Activated naive CD8-positive, alpha-beta T cell treated with anti-CD3 and anti-CD28 coated beads for 36 hours (primary cell): ENCODE results near the gene CSF1. TPM values are rescaled to one million over a fixed set of nuclear protein-coding genes. Genes with fewer than 3 reads are reported as not detected.

ENCODE experiments used
- DNase-seq: peaks from one replicate; pipeline ENCODE4 v3.0.0; 2021
- H3K27ac Mint-ChIP-seq: one replicate; pipeline ENCODE4 v1.8.0; 2022; ENCODE audit warnings: mild to moderate bottlenecking, moderate library complexity, mixed read lengths
- H3K27me3 Mint-ChIP-seq: one replicate; pipeline ENCODE4 v1.8.0; 2022; ENCODE audit warnings: mild to moderate bottlenecking, mixed read lengths
- H3K36me3 Mint-ChIP-seq: one replicate; pipeline ENCODE4 v1.8.0; 2021; ENCODE audit warnings: mild to moderate bottlenecking, mixed read lengths
- H3K4me1 Mint-ChIP-seq: one replicate; pipeline ENCODE4 v1.8.0; 2021; ENCODE audit warnings: mixed read lengths
- H3K4me3 Mint-ChIP-seq: one replicate; pipeline ENCODE4 v1.8.0; 2022; ENCODE audit warnings: mild to moderate bottlenecking, moderate library complexity, mixed read lengths
- H3K9me3 Mint-ChIP-seq: one replicate; pipeline ENCODE4 v1.8.0; 2022; ENCODE audit warnings: mixed read lengths
- total RNA-seq, 2 experiments: library from RNA; stranded (reverse); gene quantifications; one replicate each; pipeline ENCODE4 v1.2.3, GENCODE V29; 2021

CSF1 gene
- total RNA-seq, 2 experiments from 2014 or later, result 21.2 to 24.9 TPM

- H3K27ac Mint-ChIP-seq, result no peak overlapping the region
- H3K27me3 Mint-ChIP-seq, result no peaks in the 10 kb centered on the region
- no peaks in the 10 kb centered on the region for H3K36me3 Mint-ChIP-seq
- H3K9me3 Mint-ChIP-seq, result no peaks in the 10 kb centered on the region
- H3K4me3 Mint-ChIP-seq, result no peak overlapping the region
- no peak for DNase-seq
- peaks cover 35% of the 10 kb centered on the region for H3K4me1 Mint-ChIP-seq
These were observed 18.7 kb upstream of the CSF1 start for GRCh38 chr1:109891930-109892329.

GRCh38 chr1:109892561-109893368, 17.9 kb upstream of the CSF1 start:
- peaks cover 35% of the 10 kb centered on the region for H3K4me1 Mint-ChIP-seq
- H3K27ac Mint-ChIP-seq, result no peak overlapping the region
- no peaks in the 10 kb centered on the region for H3K9me3 Mint-ChIP-seq
- no peak for DNase-seq
- no peaks in the 10 kb centered on the region for H3K27me3 Mint-ChIP-seq
- no peaks in the 10 kb centered on the region for H3K36me3 Mint-ChIP-seq
- no peak overlapping the region for H3K4me3 Mint-ChIP-seq

- H3K4me1 Mint-ChIP-seq, result peaks cover 35% of the 10 kb centered on the region
- H3K27me3 Mint-ChIP-seq, result no peaks in the 10 kb centered on the region
- H3K9me3 Mint-ChIP-seq, result no peaks in the 10 kb centered on the region
- H3K4me3 Mint-ChIP-seq, result no peak overlapping the region
- no peak overlapping the region for H3K27ac Mint-ChIP-seq
- H3K36me3 Mint-ChIP-seq, result no peaks in the 10 kb centered on the region
- DNase-seq, result no peak
These were observed 17.0 kb upstream of the CSF1 start for GRCh38 chr1:109893532-109894171.

GRCh38 chr1:109894823-109895719, 15.6 kb upstream of the CSF1 start:
- no peak overlapping the region for H3K4me3 Mint-ChIP-seq
- no peak for DNase-seq
- H3K4me1 Mint-ChIP-seq, result peaks cover 27% of the 10 kb centered on the region
- H3K27ac Mint-ChIP-seq, result no peak overlapping the region
- no peaks in the 10 kb centered on the region for H3K9me3 Mint-ChIP-seq
- H3K36me3 Mint-ChIP-seq, result no peaks in the 10 kb centered on the region
- no peaks in the 10 kb centered on the region for H3K27me3 Mint-ChIP-seq

GRCh38 chr1:109895720-109896504, 14.7 kb upstream of the CSF1 start:
- H3K4me1 Mint-ChIP-seq, result peaks cover 20% of the 10 kb centered on the region
- no peak overlapping the region for H3K4me3 Mint-ChIP-seq
- H3K27me3 Mint-ChIP-seq, result no peaks in the 10 kb centered on the region
- no peaks in the 10 kb centered on the region for H3K36me3 Mint-ChIP-seq
- DNase-seq, result no peak
- peak overlapping the region; percentile 15 for H3K27ac Mint-ChIP-seq
- H3K9me3 Mint-ChIP-seq, result no peaks in the 10 kb centered on the region

GRCh38 chr1:109896681-109897080, 14.0 kb upstream of the CSF1 start:
- no peak overlapping the region for H3K27ac Mint-ChIP-seq
- H3K4me1 Mint-ChIP-seq, result peaks cover 19% of the 10 kb centered on the region
- no peaks in the 10 kb centered on the region for H3K9me3 Mint-ChIP-seq
- DNase-seq, result no peak
- no peak overlapping the region for H3K4me3 Mint-ChIP-seq
- no peaks in the 10 kb centered on the region for H3K27me3 Mint-ChIP-seq
- H3K36me3 Mint-ChIP-seq, result no peaks in the 10 kb centered on the region

- no peak for DNase-seq
- Mint-ChIP-seq H3K4me1 (peaks cover 16% of the 10 kb centered on the region), H3K4me3 (no peak overlapping the region), H3K27me3 (no peaks in the 10 kb centered on the region), H3K36me3 (no peaks in the 10 kb centered on the region), H3K27ac (no peak overlapping the region), H3K9me3 (no peaks in the 10 kb centered on the region)
These were observed 13.2 kb upstream of the CSF1 start for GRCh38 chr1:109897259-109897955.

GRCh38 chr1:109898842-109899241, 11.8 kb upstream of the CSF1 start:
- no peak overlapping the region for H3K27ac Mint-ChIP-seq
- H3K27me3 Mint-ChIP-seq, result no peaks in the 10 kb centered on the region
- H3K9me3 Mint-ChIP-seq, result no peaks in the 10 kb centered on the region
- peaks cover 15% of the 10 kb centered on the region for H3K4me1 Mint-ChIP-seq
- H3K4me3 Mint-ChIP-seq, result no peak overlapping the region
- no peaks in the 10 kb centered on the region for H3K36me3 Mint-ChIP-seq
- no peak for DNase-seq

- no peak overlapping the region for H3K27ac Mint-ChIP-seq
- H3K36me3 Mint-ChIP-seq, result peaks cover 4% of the 10 kb centered on the region
- no peaks in the 10 kb centered on the region for H3K27me3 Mint-ChIP-seq
- H3K4me1 Mint-ChIP-seq, result peaks cover 20% of the 10 kb centered on the region
- no peak overlapping the region for H3K4me3 Mint-ChIP-seq
- no peaks in the 10 kb centered on the region for H3K9me3 Mint-ChIP-seq
- no peak for DNase-seq
These were observed 9.5 kb upstream of the CSF1 start for GRCh38 chr1:109901141-109901523.

GRCh38 chr1:109901524-109902145, 9.0 kb upstream of the CSF1 start:
- no peak overlapping the region for H3K27ac Mint-ChIP-seq
- H3K36me3 Mint-ChIP-seq, result peaks cover 6% of the 10 kb centered on the region
- peaks cover 22% of the 10 kb centered on the region for H3K4me1 Mint-ChIP-seq
- H3K9me3 Mint-ChIP-seq, result peaks cover 2% of the 10 kb centered on the region
- DNase-seq, result no peak
- H3K27me3 Mint-ChIP-seq, result no peaks in the 10 kb centered on the region
- H3K4me3 Mint-ChIP-seq, result no peak overlapping the region

GRCh38 chr1:109902204-109902985, 8.3 kb upstream of the CSF1 start:
- Mint-ChIP-seq H3K9me3 (peaks cover 2% of the 10 kb centered on the region), H3K36me3 (peaks cover 7% of the 10 kb centered on the region), H3K4me3 (no peak overlapping the region), H3K27ac (peak overlapping the region; percentile 25), H3K4me1 (peaks cover 28% of the 10 kb centered on the region), H3K27me3 (no peaks in the 10 kb centered on the region)
- DNase-seq, result no peak

- Mint-ChIP-seq H3K4me3 (no peak overlapping the region), H3K36me3 (peaks cover 7% of the 10 kb centered on the region), H3K9me3 (peaks cover 2% of the 10 kb centered on the region), H3K27me3 (no peaks in the 10 kb centered on the region), H3K27ac (no peak overlapping the region), H3K4me1 (peaks cover 32% of the 10 kb centered on the region)
- no peak for DNase-seq
These were observed 7.2 kb upstream of the CSF1 start for GRCh38 chr1:109903376-109903930.
